Adrenal gland (tissue), 5 donors: Measurements from ENCODE around the gene ZNF138.

Experiments
- POLR2A ChIP-seq, 2 donors: fragments of 450-650 bp; IDR thresholded peaks; one replicate each; pipeline ENCODE4 v1.6.1; 2017; ENCODE audit warnings: antibody characterized with exemption in 2 of 2, mild to moderate bottlenecking in 2 of 2, moderate library complexity in 1 of 2
- TF ChIP-seq, protein P1 (sequence below), 6 experiments: fragments of 450-650 bp in 4 of 6; fragments of 200-600 bp in 2 of 6; sonication (generic) in 1 of 6; IDR thresholded peaks; 1 replicate in 5 of 6; 2 replicates in 1 of 6; pipeline versions ENCODE4 v1.5.1 to v1.8.0; 2016 to 2021; ENCODE audit warnings: antibody characterized with exemption in 6 of 6, mild to moderate bottlenecking in 2 of 6, moderate library complexity in 1 of 6
- donor health status: DM: no; HTN: no; CAD: no.

DNA sequence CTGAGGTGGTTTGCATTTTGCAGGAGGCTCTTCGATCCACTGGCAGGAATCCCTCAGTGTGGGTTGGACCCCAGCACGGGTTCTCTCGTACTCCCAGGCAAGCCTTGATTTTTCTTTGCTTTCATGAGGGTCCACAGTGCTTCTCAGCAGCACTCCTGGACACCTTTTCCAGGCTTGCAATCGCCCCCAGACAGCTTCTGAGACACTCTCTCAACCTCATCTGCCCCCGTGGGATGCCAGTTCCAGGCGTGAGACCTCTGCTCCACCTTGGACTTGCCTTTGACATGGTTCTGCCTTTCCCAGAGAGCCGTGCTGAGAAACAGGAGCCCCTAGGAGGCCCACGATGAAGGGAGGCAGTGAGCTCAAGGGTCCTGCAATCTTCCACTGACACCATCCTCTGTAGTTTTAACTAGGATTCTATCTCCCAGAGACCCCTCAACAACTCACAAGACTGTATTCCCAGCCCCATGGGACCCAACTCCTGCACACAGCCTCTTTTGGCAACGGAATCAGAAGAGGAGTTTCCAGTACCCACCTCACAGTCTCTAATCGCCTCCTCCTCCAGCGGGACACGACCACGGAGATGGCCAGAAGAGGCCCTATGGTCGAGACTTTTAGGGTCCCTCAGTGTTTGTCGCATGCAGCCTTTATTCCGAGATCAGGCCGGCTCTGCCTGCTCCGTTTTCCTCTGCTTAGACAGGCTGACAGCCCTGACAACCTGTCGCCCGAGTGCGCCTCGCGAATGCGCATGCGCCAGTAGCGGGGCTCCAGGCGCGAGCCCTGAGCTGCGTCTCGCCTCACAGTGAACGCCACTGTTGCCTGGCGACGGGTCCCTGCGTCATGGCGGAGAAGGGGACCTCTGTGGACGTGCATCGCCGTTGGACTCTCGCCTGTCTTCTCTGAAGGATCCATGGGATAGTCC, 82.8 kb downstream of the ZNF138 start:
- TF ChIP-seq, protein P1, sequence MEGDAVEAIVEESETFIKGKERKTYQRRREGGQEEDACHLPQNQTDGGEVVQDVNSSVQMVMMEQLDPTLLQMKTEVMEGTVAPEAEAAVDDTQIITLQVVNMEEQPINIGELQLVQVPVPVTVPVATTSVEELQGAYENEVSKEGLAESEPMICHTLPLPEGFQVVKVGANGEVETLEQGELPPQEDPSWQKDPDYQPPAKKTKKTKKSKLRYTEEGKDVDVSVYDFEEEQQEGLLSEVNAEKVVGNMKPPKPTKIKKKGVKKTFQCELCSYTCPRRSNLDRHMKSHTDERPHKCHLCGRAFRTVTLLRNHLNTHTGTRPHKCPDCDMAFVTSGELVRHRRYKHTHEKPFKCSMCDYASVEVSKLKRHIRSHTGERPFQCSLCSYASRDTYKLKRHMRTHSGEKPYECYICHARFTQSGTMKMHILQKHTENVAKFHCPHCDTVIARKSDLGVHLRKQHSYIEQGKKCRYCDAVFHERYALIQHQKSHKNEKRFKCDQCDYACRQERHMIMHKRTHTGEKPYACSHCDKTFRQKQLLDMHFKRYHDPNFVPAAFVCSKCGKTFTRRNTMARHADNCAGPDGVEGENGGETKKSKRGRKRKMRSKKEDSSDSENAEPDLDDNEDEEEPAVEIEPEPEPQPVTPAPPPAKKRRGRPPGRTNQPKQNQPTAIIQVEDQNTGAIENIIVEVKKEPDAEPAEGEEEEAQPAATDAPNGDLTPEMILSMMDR (IDR thresholded peaks at IDR 0.05): no peak
- no peak for TF ChIP-seq POLR2A (IDR thresholded peaks at IDR 0.05)
